K562 (cell line): ENCODE data around the gene BRD4. TPM values are rescaled to one million over a fixed set of nuclear protein-coding genes. Genes with fewer than 3 reads are reported as not detected.
A peak's percentile ranks its signal among the peaks of the same experiment; 100 is the strongest.

Experiments
- EHMT2 ChIP-seq: fragments of 450-650 bp; IDR thresholded peaks from 2 replicates; pipeline ENCODE4 v1.6.1; 2018; ENCODE audit warnings: antibody characterized with exemption
- ILF3 ChIP-seq: fragments of 450-650 bp; IDR thresholded peaks from 2 replicates; pipeline ENCODE4 v1.6.1; 2018; ENCODE audit warnings: antibody characterized with exemption, mild to moderate bottlenecking, moderate library complexity, borderline replicate concordance
- PBX2 ChIP-seq, 2 experiments: IDR thresholded peaks in 1 of 2; conservative IDR thresholded peaks in 1 of 2; 2 replicates each; pipeline ENCODE4 v1.6.1; 2016; ENCODE audit warnings: low read depth in 2 of 2, mild to moderate bottlenecking in 1 of 2, missing compliant biosample characterization in 1 of 2, missing genetic modification characterization in 1 of 2, moderate library complexity in 1 of 2
- STAT6 ChIP-seq: sonication (generic); formaldehyde crosslinking; IDR thresholded peaks from 2 replicates; pipeline ENCODE4 v1.8.1; 2023; ENCODE audit warnings: mild to moderate bottlenecking, missing genetic modification reagents
- ZBTB2 ChIP-seq: fragments of 450-650 bp; IDR thresholded peaks from 2 replicates; pipeline ENCODE4 v1.6.1; 2016; ENCODE audit warnings: antibody characterized with exemption
- polyA plus RNA-seq, 8 experiments: library from polyadenylated mRNA; depleted of rRNA in 4 of 8; stranded (reverse) in 5 of 8; unstranded in 3 of 8; fragments of >200 nt; fragmentation: Nextera tagmentation in 2 of 8; fragmentation: Illumina TruSeq in 1 of 8; extraction: Ambion mirVana in 2 of 8; extraction: Trizol in 1 of 8; gene quantifications; 2 replicates each; pipeline versions ENCODE4 v1.2.1 to v1.2.3, GENCODE V29; 2011 to 2014; ENCODE audit warnings: inconsistent platforms in 1 of 8, missing spikeins in 1 of 8
- total RNA-seq, 7 experiments: library from RNA; depleted of rRNA in 6 of 7; stranded (reverse); fragments of >200 nt in 6 of 7; fragmentation: Illumina TruSeq in 2 of 7; extraction: Trizol in 2 of 7; gene quantifications; 2 replicates each; pipeline versions ENCODE4 v1.2.1 to v1.2.3, GENCODE V29; 2011 to 2021; ENCODE audit warnings: low replicate concordance in 1 of 7
- TF ChIP-seq, protein P1 (sequence below): fragments of 450-650 bp; IDR thresholded peaks from 2 replicates; pipeline ENCODE4 v1.6.1; 2016; ENCODE audit warnings: mild to moderate bottlenecking, moderate library complexity

Gene BRD4
- total and polyA plus RNA-seq, 9 of the 15 experiments (the other 6 are each of a cell fraction or from before 2014, with no cell fraction given) = 1.8 to 105 (median 15.6) TPM

- TF ChIP-seq PBX2 (CRISPR knock-in tag; IDR thresholded peaks at IDR 0.05; ENCODE audit: low read depth) (no peak), PBX2 (tag; conservative IDR thresholded peaks at IDR 0.05; ENCODE audit: low read depth) (no peak), ILF3 (no peak), ZBTB2 (no peak), STAT6 (CRISPR knock-in tag) (no peak), EHMT2 (no peak)
- TF ChIP-seq, protein P1, sequence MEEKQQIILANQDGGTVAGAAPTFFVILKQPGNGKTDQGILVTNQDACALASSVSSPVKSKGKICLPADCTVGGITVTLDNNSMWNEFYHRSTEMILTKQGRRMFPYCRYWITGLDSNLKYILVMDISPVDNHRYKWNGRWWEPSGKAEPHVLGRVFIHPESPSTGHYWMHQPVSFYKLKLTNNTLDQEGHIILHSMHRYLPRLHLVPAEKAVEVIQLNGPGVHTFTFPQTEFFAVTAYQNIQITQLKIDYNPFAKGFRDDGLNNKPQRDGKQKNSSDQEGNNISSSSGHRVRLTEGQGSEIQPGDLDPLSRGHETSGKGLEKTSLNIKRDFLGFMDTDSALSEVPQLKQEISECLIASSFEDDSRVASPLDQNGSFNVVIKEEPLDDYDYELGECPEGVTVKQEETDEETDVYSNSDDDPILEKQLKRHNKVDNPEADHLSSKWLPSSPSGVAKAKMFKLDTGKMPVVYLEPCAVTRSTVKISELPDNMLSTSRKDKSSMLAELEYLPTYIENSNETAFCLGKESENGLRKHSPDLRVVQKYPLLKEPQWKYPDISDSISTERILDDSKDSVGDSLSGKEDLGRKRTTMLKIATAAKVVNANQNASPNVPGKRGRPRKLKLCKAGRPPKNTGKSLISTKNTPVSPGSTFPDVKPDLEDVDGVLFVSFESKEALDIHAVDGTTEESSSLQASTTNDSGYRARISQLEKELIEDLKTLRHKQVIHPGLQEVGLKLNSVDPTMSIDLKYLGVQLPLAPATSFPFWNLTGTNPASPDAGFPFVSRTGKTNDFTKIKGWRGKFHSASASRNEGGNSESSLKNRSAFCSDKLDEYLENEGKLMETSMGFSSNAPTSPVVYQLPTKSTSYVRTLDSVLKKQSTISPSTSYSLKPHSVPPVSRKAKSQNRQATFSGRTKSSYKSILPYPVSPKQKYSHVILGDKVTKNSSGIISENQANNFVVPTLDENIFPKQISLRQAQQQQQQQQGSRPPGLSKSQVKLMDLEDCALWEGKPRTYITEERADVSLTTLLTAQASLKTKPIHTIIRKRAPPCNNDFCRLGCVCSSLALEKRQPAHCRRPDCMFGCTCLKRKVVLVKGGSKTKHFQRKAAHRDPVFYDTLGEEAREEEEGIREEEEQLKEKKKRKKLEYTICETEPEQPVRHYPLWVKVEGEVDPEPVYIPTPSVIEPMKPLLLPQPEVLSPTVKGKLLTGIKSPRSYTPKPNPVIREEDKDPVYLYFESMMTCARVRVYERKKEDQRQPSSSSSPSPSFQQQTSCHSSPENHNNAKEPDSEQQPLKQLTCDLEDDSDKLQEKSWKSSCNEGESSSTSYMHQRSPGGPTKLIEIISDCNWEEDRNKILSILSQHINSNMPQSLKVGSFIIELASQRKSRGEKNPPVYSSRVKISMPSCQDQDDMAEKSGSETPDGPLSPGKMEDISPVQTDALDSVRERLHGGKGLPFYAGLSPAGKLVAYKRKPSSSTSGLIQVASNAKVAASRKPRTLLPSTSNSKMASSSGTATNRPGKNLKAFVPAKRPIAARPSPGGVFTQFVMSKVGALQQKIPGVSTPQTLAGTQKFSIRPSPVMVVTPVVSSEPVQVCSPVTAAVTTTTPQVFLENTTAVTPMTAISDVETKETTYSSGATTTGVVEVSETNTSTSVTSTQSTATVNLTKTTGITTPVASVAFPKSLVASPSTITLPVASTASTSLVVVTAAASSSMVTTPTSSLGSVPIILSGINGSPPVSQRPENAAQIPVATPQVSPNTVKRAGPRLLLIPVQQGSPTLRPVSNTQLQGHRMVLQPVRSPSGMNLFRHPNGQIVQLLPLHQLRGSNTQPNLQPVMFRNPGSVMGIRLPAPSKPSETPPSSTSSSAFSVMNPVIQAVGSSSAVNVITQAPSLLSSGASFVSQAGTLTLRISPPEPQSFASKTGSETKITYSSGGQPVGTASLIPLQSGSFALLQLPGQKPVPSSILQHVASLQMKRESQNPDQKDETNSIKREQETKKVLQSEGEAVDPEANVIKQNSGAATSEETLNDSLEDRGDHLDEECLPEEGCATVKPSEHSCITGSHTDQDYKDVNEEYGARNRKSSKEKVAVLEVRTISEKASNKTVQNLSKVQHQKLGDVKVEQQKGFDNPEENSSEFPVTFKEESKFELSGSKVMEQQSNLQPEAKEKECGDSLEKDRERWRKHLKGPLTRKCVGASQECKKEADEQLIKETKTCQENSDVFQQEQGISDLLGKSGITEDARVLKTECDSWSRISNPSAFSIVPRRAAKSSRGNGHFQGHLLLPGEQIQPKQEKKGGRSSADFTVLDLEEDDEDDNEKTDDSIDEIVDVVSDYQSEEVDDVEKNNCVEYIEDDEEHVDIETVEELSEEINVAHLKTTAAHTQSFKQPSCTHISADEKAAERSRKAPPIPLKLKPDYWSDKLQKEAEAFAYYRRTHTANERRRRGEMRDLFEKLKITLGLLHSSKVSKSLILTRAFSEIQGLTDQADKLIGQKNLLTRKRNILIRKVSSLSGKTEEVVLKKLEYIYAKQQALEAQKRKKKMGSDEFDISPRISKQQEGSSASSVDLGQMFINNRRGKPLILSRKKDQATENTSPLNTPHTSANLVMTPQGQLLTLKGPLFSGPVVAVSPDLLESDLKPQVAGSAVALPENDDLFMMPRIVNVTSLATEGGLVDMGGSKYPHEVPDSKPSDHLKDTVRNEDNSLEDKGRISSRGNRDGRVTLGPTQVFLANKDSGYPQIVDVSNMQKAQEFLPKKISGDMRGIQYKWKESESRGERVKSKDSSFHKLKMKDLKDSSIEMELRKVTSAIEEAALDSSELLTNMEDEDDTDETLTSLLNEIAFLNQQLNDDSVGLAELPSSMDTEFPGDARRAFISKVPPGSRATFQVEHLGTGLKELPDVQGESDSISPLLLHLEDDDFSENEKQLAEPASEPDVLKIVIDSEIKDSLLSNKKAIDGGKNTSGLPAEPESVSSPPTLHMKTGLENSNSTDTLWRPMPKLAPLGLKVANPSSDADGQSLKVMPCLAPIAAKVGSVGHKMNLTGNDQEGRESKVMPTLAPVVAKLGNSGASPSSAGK = 0 out of 2 replicates have a peak, but pooled peaks have one; percentile 7
Measured at GRCh38 chr19:15300533-15301197, 31.7 kb downstream of the BRD4 start (continued).
